CD4-positive, alpha-beta T cell treated with Interleukin-17A for 4 hours (primary cell): Measurements from ENCODE around the gene CPZ.

Source experiments
- DNase-seq: peaks from one replicate; pipeline ENCODE4 v3.0.0-alpha.2; 2020; ENCODE audit warnings: mixed read lengths

CPZ gene

DNA sequence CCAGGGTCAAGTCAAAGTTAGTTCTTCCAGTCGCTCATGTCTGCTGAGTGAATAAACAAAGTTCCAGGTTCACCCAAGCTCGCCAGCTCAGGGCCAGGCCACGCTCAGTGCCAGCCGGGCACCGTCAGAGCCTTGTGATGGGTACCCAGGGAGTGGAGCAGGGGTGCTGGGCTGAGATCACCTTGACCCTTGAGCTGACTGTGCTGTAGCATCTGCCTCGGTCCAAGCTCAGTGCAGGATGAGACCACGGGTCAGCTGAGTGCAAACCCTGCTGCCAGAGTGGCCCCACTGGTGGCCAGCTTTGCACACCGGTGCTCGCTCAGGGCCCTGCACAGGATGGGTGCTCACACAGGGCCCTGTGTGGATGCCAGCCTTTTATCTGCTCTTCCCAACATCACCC, 4.3 kb downstream of the CPZ start:
- DNase-seq, result no peak

DNA sequence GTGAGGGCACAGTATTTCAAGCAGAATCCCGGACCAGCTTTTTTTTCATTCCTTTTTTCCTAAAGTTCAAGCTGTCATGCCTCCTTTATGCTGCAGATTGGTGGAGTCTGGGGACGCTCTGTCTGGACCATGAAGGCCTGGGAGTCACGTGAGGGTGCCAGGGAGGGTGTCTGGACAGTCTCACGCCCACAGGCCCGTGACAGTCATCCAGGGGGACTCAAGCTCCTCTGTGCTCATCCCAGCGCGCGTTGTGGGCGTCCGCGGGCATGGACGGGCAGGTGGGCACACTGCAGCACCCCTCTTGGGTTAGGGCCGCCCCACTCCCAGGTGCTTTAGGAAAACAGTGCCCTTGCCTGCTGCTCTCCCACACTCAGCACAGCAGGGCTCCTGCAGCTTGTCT, 4.8 kb downstream of the CPZ start:
- DNase-seq, result no peak

DNA sequence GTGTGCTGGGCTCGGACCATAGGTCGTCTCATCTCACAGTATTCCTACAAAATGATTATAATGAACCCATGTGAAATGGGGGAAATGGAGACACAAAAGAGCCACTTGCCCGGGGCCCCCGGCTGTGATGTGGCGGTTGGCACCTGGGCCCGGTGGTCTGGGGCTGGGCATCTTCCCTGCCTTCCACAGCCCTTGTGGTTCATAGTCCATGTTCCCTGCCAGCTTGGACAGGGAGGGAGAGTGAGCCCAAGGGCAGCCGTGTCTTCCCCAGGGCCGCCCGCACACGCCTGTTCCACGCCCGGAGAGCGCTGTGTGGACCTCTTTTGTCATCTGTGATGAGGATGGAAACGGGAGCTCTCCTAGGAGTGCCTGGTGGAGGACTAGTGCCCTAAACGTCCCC, 5.2 kb downstream of the CPZ start:
- DNase-seq, result no peak

DNA sequence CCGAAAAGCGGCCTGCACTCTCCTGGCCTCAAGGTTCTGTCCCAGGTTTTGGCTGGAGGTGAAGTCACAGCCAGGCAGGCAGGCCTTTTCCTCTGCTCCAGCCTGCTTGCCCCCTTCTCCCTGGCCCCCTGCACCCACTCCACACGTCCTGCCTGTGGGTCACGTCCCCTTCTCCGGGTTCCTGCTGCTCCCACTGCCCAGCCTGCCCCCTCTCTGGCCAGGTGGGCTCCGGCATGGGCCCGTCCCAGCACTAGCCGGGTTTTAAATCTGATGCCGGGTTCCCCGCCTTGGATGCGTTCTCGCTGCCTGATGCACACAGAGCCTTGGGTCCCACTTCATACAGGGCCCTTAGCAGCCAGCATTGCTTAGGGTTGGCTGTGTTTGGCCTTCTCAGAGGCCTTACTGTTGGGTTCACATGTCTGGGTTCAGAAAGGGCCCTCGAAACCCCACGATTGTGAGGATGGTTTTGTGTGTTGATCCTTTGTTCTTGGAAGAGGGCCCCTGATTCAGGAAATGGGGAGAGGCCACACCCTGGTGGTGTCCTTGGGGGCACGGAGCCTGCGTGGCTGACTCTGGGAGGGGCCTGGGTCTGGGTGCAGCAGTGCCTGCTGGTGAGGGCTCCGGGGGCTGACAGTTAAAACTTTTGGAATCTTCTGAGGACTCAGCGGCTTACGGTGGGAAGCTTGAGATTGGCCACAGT, 6.0 kb downstream of the CPZ start:
- no peak for DNase-seq

DNA sequence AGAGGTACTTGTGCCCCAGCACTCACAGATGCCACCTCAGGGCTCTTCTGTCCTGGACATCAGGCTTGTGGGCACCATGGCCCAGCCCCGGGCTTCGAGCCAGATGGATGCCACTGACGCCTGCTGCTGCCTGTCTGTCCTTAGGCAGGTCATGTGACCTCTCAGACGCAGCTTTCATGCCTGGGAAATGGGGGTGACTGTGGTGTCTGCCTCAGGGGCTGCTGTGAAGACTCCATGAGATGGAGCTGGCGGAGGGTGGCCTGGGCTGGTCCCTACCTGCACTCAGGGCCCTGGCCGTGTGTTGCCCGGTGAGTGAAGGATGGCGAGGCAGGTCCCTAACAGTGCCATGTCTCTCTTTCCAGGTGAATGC, 6.5 kb downstream of the CPZ start:
- DNase-seq, result no peak

DNA sequence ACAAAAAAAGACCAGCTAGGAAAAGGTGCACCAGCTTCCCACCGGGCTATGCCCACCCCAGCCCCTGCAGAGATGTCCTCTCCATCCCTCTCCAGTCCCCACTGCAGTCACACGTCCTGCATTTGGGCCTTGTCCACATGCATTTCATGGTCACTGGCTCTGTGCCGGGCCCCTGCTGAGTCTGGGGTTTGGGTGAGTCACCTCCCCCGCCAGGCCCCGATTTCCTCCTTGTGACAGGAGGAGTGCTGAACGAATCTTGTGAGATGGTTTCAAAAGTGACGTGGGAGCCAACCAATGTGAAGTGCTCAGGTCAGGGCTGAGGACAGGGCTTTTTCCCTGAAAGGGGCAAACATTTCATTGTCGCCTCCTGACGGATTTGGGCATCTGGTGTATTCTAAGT, 7.1 kb downstream of the CPZ start:
- no peak for DNase-seq

DNA sequence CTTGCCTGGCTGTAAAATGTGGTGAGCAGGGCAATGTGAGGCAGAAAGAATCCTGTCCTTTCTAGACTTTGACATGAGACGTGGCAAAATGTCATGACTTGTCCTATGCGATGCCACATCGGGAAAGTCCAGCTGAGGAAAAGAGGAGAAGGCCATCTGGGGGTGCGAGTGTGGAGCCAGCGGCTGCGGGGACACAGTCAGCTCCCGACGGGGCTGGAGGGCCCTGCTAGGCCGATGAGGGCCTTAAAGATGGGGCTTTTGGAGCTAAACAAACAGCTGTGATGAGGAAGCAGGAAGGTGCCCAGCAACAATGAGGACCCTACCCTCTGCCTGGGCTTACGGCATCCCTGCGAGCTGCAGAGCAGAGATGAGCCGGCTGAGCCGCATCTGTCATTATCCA, 7.7 kb downstream of the CPZ start:
- no peak for DNase-seq

DNA sequence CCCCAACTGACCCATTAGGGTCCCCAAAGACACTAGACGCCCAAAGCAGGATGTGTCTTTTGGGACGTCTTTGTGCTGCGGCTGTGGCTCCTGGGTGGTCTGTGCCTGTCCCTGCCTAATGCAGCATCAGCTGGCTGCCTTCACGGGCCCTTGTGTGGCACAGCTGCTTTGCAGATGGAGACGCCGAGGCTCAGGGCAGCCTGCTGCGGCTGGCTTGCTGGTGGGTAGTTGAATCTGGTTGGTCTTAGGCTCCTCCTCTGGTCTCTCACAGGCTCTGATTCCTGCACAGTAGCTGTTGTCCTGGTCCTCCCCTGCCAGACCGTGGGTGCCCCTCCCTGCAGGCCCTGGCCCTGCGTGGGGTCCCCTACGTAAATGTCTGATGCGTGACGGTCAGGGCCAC, 8.1 kb downstream of the CPZ start:
- no peak for DNase-seq

DNA sequence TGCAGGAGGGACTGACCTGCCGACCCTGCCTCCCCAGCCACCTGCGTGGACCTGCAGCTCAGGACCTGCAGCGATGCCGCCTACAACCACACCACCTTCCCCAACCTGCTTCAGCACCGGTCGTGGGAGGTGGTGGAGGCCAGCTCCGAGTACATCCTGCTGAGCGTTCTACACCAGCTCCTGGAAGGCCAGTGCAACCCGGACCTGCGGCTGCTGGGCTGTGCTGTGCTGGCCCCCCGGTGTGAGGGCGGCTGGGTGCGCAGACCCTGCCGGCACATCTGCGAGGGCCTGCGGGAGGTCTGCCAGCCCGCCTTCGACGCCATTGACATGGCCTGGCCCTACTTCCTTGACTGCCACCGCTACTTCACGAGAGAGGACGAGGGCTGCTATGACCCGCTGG, 8.5 kb downstream of the CPZ start:
- DNase-seq, result no peak

DNA sequence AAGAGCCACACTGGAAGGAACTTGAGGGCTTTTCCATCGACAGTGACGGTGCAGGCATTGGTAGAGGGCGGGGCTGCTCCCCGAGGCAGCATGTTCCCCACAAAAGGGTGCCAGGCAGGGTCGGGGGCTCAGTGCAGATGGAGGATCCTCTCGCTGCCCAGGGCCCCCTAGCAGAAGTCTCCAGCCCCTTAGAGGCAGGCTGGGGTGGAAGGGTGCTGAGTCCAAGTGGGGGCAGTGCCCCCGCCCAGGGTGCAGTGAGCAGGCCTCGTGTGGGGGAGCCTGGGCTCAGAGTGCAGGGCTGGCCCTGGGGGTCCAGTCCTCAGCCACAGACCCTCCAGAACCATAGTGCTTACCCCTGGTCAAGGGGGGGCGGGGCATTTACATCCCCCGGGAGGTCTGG, 9.0 kb downstream of the CPZ start:
- no peak for DNase-seq

DNA sequence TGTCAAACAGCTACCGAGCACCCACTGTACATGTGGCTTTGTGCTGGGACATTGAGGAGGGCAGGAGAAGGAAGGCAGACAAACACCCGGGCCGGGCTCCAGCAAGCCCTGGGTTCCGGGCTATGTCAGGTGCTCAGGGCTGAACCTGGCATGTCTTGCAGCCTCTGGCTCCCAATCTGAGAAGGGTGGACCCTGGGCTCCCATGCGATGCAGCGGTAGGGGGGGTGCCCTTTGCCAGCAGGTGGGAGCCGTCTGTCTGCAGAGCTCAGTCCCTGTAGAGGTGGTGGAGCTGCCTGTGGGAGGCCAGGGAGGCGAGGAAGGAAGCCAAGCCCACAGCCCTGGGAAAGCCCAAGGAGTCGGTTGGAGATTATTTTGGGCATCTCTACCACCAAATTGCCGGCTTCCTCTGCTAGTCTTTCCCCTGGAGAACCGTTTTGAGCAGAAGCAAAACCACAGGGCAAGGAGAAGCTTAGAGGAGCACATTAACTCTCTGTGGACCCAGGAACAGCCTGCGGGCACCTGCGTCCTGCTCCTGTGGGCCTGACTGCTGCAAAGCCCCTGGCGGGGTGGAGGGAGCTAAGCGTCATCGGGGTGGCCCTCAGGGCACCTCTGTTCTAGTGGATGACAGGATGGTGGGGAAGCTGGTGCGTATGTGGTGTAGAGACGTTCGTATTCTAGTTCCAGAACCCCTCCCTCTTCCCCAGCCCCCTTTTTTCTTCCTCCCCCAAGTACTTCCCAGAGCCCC, 10.3 kb downstream of the CPZ start:
- DNase-seq, result no peak

DNA sequence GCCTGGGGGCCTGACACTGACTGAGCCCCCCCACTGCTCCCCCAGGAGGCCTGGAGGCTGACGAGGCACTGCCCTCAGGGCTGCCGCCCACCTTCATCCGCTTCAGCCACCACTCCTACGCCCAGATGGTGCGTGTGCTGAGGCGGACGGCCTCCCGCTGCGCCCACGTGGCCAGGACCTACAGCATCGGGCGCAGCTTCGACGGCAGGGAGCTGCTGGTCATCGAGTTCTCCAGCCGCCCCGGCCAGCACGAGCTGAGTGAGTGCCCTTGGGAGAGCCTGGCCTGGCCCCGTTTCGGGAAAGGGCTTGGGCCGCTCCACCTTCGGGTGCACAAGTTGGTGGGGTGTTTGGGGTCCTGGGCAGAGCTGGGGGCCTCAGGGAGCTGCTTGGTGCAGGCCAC, 11.4 kb downstream of the CPZ start:
- DNase-seq, result no peak

DNA sequence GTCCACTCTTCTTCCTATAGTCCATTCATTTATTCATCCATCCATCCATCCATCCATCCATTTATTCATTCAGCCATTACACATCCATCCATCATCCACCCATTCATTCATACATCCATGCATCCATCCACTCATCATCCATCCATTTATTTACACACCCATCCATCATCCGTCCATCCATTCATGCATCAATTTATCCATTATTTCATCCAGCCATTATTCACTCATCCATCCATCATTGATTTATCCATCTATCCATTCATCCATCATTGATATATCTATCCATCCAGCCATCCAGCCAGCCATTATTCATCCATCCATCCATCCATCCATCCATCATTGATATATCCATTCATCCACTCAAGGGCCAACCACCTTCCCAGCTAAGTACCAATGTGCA, 12.7 kb downstream of the CPZ start:
- no peak for DNase-seq

DNA sequence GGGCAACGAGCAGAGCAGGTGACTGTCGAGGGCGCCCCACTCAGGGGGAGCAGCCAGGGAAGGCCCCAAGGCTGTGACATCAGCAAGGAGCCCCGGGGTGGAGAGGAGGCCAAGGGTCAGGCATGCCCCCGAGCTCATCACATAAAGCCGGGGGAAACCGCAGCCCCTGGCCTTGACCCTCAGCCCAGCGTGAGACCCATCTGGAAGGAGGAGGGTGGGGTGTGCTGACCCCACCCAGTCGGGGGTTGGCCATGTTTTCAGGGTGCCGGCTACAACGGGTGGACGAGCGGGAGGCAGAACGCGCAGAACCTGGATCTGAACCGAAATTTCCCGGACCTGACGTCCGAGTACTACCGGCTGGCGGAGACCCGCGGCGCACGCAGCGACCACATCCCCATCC, 13.9 kb downstream of the CPZ start:
- no peak for DNase-seq

DNA sequence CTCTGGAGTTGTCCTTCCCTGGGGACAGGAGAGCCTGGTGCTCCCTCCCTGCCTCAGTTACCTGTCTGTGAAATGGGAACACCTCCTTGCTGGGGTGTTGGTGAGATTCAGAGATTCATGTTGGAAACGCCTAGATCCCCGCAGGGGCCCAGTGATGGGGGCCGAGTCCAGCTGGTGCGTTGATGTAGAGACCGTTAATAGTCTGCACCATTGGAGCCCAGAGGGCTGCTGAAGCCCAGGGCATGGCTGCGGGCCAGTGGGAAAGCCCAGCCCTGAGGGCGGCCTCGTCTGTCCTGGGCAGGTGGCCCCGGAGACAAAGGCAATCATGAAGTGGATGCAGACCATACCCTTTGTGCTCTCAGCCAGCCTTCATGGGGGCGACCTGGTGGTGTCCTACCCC, 14.4 kb downstream of the CPZ start:
- no peak for DNase-seq

DNA sequence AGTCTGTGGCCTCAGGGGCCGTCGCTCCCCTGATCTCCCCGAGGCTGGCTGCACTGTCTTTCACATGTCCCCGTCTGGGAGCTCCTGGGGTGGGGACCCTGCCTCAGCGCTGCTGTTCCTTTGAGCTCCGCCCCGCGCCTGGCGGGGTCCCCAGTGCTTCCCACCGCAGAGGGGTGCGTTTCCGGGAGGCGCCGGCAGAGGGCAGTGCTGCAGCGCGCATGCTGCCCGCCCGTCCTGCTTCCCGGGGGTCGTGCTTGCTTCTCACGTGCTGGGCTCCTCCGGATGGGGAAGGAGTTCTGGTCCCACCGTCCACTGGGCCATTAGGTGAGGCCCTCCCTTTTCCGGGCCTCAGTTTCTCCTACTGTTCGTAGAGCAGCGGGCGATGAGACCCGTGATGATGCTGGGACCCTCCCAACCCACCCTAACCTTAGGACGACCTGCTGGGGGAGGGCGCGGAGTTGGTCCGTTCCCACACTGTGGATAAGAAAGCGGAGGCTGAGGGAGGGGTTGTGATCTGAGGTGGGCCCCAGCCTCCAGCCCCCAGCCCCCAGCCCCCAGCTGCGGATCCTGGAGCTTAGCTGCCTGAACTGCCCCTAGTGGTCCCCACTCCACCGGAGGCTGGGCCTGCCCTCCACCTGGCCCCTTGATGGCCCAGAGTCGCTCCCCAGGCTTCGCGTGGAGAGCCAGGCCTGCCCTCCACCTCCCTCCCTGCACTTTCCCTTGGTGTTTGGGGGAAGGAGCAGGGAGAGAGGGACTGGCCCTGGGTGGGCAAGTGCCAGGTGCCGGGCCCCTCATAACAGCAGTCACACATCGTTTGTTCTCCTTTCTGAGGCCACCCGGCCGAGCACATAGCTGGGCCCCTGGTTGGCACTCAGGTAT, 15.3 kb downstream of the CPZ start:
- DNase-seq, result peak; percentile 40

DNA sequence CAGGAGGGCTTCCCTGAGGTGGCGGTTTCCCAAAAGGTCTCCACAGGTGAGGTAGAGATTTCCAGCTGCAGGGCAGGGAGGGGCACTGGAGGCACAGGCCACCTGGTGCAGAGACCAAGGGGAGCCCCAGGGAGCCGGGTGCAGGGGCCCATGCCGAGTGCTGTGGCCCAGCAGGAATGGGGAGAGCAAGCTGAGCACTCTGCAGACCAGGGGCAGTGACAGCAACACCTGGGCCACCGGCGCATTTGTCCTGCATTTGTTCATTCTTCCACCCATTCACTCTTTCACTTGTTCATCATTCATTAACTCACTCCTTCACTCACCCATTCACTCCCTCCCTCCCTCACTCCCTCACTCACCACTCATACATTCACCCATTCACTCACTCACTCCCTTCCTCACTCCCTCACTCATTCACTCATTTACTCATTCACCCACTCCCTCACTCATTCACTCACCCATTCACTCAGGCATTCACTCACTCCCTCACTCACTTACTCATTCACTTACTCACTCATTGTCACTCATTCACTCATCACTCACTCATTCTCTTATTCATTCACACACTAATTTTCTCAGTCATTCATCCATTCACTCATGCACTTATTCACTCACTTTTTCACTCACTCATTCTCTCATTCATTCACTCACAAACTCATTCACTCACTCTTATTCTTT, 16.3 kb downstream of the CPZ start:
- no peak for DNase-seq

DNA sequence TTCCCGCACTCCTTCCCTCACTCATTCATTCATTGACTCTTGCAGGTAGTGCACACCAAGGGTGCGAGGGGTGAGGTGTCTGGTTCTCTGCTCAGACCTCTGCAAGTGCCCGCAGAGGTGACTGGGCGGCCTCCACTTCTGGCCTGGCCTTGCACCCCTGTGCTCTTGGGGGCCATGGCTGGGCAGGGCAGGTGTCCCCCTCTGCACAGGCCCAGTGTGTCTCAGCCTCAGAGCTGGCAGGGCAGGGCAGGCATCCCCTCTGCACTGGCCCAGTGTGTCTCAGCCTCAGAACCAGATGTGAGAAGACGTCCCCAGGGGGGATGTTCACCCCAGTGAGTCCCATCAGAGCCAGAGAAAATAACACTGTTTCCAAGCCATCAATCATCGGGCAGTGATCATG, 16.8 kb downstream of the CPZ start:
- no peak for DNase-seq

DNA sequence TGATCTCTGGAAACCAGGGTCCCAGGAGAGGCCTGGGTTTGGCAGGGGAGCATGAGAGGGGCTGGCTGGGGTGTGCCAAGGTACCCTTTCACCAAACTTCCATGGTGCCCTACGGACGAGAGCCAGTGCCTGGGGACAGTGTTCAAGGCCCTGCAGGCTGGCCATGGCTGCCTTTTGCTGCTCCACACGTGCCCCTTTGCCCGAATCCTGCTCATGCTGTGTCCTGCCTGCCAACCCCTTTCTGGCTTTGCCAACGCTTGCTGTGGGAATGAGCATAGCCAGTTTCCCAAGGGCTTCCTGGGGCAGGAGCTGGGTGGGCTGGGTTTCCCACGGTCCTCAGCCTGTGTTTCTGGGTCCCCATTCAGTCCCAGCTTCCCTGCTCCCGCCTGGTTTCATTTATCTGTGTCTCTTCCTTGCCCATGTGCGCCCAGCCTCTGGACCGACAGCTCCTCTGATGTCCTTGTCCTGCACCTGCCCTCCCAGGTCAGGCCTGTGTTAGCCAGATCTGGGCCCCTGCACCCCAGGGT, 17.3 kb downstream of the CPZ start:
- DNase-seq, result no peak

DNA sequence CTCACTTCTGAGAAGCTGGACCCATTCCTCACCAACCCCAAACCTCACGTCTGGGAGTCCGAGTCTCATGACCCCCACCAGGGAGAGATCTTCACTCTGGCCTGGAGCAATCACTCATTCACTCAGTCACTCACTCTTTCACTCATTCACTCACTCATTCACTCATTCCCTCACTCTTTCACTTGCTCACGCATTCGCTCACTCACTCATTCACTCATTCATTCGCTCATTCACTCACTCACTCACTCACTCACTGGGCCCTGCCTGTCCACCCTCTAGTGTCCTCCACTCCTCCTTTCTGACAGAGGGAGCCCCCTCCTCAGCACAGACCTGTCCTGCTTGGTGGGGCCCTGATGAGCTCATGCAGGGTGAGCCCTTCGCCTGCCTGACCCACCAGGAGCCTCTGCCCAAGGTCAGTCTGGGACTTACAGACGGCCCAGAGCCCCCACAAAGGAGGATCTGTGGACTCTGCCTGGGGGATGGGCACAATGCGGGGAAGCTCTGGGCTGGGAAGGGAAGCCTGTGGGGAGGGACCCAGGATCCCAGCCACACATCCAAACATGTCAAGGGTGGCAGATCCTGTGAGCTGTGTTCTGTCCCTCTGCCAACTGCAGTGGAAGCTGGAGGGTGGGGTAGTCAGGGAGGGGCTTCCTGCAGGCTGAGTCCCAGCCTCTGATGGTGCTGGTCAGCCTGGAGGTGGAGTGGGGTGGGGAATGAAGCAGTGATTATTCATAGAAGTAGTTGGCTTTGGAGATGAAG, 18.5 kb downstream of the CPZ start:
- DNase-seq, result no peak

DNA sequence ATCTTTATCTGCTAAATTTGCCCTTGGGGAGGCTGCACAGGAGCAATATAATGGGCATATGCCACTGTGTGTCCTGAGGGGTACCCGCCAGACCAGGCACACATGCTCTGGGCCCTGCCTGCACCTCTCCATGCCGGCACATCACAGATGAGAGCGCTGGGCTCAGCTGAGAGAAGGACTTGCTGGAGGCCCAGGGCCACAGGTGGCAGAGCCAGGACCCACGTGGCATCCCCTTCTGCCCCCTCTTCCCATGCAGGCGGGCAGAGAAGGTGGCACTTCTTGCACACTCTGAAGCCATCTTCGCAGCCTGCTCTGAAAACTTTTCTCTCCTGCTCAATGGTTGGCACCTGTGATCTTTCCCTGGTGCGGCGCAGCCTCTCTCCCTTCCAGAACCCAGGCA, 20.1 kb downstream of the CPZ start:
- DNase-seq, result no peak
